Posterior cingulate gyrus (tissue), 11 donors: Measurements from ENCODE around the gene NME7.
"Not testable (repeated sequence)": the region's sequence is repeated elsewhere in the genome, so short reads cannot be mapped to it uniquely, and the experiment has no call there.

Experiments used
- DNase-seq, 10 donors: peaks; one replicate each; pipeline versions ENCODE4 v3.0.0 to v3.0.0-alpha.2; 2020 to 2021; ENCODE audit warnings: mixed read lengths in 3 of 10
- intact Hi-C: fragments of 100-400 bp; cut with DNase I; formaldehyde crosslinking; loops from one replicate; pipeline ENCODE4 v1.15.1; 2023

The NME7 gene

DNA sequence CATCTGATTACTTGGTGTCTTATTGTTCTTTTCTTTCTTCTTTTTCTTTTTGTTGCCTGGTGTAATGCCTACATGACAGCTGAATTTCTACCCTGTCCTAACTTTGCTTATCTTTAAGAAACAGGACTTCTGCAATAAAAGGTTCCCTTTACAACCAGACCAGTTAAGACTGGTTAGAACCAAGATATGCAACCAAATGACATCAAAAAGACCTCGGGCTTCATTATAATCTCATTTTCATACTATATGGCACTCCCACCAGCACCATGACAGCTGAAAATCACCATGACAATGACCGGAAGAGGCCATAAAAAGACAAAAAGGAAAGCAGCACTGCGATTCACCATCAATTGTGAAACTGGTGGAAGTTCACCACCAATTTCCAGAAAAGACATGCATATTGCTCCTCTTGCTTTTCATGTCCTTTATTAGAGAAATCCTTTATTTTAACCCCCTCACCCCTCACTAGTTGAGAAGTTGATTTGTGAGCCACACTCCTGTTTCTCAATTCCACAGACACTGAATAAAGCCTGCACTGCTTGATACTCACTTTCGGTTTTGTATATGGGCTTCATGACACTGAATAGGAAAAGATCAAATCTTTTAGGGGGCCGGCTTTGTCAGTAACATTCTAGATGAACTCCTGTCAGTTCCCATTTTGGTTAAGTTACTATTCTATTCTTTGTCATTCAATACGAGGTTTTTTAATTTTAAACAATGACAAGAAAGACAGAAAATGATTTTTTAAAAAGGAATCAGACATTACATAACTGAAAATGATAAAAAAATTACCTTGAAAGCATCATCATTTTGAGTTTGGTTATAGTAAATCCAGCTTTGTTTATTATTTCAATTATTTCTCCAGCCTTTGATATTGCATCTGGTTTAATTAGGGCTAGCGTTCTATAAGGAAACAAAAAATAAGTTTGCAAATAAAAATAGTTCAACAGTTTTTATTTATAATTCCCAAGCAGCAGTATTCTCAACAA is 58.1 kb downstream of the NME7 start:
- intact Hi-C loops = no loop called here
- no peak for DNase-seq

DNA sequence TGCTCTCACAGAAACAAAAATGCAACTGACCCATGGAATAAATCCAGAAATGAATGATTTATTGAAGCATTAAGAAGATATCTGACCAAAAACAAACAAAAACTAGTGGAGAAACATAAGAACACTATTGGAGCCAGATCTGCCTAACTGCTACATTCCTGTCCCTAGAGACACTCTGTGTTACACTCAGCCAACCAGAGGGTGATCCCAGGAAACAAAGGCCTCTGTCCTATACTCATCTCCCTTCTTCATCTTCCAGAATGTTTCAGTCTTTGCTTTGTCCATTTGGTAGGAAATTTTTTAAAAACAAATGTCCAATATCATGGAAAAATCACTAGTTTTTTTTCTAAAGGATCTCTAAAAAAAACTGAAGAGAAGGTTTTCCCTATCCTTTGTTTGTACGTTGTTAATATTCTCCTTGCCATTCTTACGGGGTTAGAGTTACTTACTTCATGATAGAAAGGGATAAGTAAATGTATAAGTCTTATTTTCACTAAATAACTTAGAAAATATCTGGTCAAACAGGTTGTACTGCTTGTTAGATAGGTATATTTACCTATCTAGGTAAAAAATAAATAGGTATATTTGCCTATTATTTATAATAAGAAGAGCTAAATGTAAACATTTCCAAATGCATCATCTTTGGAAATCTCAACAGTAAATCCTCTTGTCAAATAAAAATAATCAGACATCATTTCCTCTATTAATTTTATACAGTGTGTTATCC is 59.1 kb downstream of the NME7 start:
- intact Hi-C loops = no loop called here
- DNase-seq = no peak

DNA sequence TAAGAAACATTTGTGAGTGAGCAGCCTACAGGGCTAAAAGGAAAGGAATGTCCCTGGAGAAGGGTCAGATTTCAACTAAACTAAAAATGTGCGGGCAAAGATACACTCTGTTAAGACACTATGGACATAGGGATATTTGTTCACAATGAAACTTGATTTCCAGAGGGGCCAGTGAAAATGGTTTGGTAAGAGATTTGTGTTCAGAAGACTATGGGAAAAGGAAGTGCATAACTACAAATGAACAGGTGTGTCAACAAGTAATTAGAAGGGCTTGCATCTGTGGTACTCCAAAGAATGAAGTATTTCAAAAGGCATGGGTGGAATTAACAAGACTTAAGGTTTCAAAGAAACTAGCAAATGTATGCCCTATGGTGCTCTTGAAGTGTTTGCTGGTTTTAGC is 60.4 kb downstream of the NME7 start:
- DNase-seq = no peak

DNA sequence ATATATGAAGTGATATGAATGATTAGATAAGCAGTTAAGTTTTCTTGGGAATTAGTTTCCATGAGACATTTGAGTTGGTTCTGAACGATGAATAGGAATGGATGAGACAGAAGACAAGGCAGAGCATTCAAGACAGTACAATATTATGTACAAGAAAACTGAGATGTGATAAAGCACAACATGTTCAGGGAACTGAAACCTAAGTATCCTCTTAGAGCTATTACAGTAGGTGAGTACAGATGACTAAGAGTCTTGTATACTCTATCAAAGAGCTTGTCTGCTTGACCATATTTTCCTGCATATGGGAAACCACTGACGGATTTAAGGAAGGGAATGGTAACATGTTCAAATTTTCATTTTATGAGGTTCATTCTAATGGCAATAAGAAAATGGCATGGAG is 61.6 kb downstream of the NME7 start:
- intact Hi-C loops = no loop called here

More for the DNA sequence above, 60.4 kb downstream of the NME7 start:
- intact Hi-C loops = no loop called here

GRCh38 chr1:169305356-169305755 is 62.2 kb downstream of the NME7 start:
- no peak for DNase-seq
- intact Hi-C loops = no loop called here

More for the DNA sequence above, 61.6 kb downstream of the NME7 start:
- no peak for DNase-seq

DNA sequence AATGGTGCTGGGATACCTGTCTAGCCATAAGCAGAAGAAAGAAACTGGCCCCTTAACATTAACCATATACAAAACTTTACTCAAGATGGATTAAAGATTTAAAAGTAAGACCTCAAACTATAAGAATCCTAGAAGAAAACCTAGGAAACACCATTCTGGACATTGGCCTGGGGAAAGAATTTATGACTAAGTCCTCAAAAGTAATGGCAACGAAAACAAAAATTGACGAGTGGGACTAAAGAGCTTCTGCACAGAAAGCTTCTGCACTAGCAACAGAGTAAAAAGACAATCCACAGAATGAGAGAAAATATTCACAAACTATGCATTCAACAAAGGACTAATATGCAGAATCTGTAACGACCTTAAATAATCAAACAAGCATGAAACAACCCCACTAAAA is 66.7 kb downstream of the NME7 start:
- no peak for DNase-seq
- intact Hi-C loops = no loop called here

DNA sequence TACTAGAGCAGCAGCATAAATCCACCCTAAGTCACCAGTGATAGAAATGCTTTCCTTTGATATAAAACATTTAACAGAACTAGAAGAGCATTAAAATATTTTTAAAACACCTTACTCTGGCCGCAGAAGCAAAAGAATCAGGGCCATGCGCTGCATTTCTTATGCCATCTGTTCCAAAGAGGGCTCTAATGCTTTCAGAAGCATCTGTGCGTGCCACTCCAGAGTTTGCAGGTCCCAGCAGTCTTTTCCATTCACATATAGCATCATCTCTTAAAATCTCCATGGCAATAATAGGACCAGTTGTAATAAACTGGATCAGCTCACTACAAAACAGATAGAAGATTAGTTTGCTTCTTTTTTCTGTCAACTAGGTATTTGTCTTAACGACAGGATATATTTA is 69.2 kb downstream of the NME7 start:
- no peak for DNase-seq
- intact Hi-C loops = no loop called here

DNA sequence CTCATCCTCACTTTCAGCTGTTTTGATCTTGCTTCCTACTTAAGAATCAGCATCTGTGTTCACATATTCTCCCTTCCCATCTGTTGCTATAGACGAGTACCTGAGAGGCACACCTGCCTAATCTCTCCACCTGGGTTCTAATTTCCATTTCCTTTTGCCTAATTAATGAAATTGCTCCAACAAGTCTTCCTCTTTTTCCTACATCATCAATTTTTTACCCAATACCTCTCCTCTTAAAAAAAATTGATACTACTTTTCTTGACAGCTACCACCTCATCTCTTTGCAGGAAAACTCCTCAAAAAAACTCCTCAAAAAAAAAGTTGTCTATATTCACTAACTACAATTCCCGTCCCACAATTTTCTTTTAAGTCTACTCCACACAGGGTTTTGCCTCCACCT is 71.8 kb downstream of the NME7 start:
- intact Hi-C loops = no loop called here
- no peak for DNase-seq

DNA sequence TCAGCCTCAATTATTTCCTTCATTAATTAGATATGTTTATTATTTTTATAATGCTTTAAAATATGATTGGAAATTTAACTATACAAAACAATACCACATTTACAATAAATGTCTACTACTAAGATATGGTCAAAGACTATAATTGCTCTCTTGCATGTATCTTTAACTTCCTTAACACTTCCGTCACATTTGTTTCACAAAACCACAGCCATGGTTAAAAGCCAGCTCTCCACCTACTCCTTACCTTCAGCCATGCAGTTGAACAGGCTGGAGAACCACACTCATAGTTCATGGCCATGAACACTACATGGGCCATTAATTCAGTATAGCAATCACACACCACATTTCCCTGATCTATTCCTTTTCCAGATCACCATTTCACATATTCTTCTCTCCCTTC is 72.2 kb downstream of the NME7 start:
- intact Hi-C loops = no loop called here
- no peak for DNase-seq

DNA sequence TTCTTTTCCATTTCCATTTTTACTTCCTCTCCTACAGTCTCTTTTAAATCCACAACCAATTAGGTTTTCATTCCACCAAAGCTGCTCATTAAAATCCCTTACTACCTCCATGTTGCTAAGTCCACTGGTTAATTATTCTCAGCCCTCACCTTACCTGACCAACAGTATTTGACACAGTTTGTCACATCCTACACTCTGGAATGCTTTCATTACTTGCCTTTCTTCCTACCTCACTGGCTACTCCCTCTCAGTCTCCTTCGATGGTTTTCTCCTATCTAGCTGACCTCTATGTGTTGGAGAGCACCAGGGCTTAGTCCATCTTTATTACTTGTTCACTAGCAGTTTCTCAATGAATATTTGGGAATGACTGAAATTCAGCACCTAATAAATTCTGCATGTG is 78.6 kb downstream of the NME7 start:
- DNase-seq = no peak
- intact Hi-C loops = no loop called here

DNA sequence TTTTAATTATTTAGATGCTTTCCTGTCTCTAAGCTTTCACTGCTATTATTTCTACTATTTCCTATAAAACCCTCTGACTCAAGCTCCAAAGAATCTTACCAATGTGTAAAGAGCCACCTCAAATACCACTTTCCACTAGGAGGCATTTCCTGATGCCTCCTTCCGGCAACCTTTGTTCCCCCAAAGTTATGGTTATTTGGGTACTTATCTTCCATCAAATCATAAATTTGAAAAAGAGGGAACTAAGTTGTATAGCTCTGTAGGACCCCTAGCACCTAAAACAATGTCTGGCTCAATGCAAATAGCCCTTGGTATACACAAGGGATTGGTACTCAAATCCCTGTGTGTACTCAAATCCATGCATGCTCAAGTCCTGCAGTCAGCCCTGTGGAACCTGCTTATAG is 79.6 kb downstream of the NME7 start:
- intact Hi-C loops = no loop called here
- no peak for DNase-seq

GRCh38 chr1:169287280-169287679 is 80.3 kb downstream of the NME7 start:
- intact Hi-C loops = no loop called here
- DNase-seq = no peak

GRCh38 chr1:169281562-169281961 is 86.0 kb downstream of the NME7 start:
- intact Hi-C loops, DNase-seq: not testable (repeated sequence)

DNA sequence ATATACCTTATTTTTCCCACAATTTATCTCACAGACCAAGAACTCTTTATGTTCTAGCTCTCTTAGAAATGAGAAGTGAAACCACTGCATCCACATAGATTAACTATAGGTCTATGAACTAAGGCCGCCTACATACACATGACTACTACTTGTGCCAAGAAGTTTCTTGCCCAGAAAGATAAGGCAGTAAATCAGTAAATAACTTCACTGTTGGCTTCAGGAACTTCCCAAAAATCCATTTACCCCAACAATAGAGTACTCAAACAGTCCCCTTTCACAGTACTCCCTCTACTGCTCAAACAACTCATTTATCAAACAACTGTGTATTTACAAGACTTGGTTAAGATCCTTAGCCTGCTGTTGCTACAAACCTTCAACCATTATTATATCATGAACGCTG is 96.5 kb downstream of the NME7 start:
- no peak for DNase-seq
- intact Hi-C loops = no loop called here

DNA sequence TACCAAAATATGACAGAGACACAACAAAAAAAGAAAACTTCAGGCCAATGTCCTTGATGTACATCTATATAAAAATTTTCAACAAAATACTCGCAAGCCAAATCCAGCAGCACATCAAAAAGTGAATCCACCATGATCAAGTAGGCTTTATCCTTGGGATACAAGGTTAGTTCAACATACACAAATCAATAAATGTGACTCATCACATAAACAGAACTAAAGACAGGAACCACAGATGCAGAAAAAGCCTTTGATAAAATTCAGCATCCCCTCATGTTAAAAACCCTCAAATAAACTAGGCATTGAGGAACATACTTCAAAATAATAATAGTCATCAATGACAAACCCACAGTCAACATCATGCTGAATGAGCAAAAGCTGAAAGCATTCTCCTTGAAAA is 101.5 kb downstream of the NME7 start:
- intact Hi-C loops = no loop called here
- no peak for DNase-seq

- intact Hi-C loops = no loop called here
- DNase-seq = no peak
Measured at GRCh38 chr1:169263059-169263458, 104.5 kb downstream of the NME7 start.

- intact Hi-C loops = no loop called here
Measured at GRCh38 chr1:169261884-169262283, 105.7 kb downstream of the NME7 start.

DNA sequence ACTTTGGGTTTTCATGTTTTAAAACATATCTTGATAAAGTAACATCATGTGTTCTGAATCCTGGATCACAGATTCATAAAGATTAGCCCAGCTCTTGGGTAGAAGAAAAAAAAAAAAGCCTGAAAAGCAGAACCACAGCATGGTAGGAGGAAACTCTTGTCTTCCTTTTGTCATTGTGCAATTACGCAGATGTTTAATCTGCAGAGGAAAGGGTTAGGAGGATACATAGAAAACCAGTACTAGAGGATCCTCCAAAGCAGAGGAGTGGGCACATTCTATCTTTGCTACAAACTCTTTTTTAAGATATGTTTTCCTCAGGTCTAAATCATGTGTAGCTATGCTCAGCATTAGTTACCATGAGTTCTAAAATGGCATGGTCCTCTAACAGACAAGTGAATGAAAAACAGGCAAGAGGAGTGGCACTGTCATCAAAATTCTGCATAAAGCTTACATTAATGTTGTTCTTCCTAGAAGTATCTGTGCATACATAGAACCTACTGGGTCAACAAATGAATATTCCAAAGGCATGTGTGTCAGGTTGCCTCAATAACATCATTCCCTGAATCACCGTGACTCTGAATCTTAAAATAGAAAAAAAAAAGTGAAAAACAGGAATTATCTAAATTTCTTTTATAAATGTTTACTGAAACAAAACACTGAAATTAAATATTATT is 107.0 kb downstream of the NME7 start:
- DNase-seq = no peak
- intact Hi-C loops = no loop called here

More at GRCh38 chr1:169261884-169262283, 105.7 kb downstream of the NME7 start:
- DNase-seq = no peak

- intact Hi-C loops = no loop called here
Measured at GRCh38 chr1:169259816-169260215, 107.8 kb downstream of the NME7 start.

DNA sequence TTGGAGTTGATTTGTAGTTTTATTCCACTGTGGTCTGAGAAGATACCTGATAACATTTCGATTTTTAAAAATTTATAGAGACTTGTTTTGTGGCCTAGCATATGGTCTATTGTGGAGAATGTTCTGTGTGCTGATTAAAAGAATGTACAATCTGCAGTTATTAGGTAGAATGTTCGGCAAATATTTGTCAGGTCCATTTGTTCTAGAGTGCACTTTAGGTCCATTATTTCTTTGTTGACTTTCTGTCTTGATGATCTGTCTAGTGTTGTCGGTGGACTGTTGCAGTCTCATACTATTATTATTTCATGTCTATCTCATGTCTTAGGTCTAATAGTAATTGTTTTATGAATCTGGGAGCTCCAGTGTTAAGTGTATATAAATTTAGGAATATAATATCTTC is 116.8 kb downstream of the NME7 start:
- no peak for DNase-seq
- intact Hi-C loops = no loop called here

More at GRCh38 chr1:169259816-169260215, 107.8 kb downstream of the NME7 start:
- no peak for DNase-seq

GRCh38 chr1:169250022-169250421 is 117.6 kb downstream of the NME7 start:
- no peak for DNase-seq
- intact Hi-C loops = no loop called here
